ENCODE data around the gene NLRP1.

Gene NLRP1

DNA sequence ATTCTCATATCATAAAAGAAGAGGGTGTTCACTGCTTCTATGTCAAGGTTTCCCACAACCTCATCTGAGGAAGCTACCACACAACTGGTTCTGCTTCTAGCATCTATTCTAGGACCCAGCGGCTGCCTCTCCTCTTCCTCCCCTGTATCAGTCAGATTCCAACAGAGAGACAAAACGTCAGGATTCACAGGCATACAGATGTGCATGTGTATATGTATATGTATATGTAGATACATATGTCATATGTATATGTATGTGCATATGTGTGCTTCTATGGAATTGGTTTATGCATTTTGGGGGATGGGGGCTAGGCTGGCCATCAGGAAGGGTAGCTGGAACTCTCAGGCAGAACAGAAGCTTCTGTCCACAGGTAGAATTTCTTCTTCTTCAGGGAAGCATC lies 37.4 kb upstream of the NLRP1 start:
- no peak for DNase-seq (ENCODE audit: low read depth)
- TF ChIP-seq, protein P1, sequence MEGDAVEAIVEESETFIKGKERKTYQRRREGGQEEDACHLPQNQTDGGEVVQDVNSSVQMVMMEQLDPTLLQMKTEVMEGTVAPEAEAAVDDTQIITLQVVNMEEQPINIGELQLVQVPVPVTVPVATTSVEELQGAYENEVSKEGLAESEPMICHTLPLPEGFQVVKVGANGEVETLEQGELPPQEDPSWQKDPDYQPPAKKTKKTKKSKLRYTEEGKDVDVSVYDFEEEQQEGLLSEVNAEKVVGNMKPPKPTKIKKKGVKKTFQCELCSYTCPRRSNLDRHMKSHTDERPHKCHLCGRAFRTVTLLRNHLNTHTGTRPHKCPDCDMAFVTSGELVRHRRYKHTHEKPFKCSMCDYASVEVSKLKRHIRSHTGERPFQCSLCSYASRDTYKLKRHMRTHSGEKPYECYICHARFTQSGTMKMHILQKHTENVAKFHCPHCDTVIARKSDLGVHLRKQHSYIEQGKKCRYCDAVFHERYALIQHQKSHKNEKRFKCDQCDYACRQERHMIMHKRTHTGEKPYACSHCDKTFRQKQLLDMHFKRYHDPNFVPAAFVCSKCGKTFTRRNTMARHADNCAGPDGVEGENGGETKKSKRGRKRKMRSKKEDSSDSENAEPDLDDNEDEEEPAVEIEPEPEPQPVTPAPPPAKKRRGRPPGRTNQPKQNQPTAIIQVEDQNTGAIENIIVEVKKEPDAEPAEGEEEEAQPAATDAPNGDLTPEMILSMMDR (conservative IDR thresholded peaks at IDR 0.05; ENCODE audit: control insufficient read depth, insufficient read depth, low read depth, low read length): no peak
- no peak overlapping the region for H3K4me3 ChIP-seq (ENCODE audit: control insufficient read depth, low read depth, low read length)

DNA sequence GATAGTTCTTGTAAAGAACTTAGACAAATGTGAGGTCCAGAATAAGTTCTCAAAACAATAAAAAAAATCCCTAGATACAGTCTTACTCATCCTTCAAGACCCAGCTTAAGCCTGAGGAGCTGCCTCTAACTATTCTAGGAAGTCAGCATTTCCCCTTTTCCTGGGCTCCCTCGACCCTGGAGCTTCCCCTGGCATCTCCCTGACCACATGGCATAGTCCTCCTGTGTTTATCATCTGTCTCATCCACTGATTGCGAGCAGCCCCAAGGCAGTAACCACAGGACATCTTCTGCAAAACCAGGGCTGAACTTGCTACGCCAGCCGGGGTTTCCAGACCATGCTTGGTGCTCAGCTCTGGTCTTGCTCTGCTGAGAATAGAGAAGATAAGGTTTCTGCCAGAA lies 36.7 kb upstream of the NLRP1 start:
- TF ChIP-seq, protein P1 (conservative IDR thresholded peaks at IDR 0.05; ENCODE audit: control insufficient read depth, insufficient read depth, low read depth, low read length): no peak

DNA sequence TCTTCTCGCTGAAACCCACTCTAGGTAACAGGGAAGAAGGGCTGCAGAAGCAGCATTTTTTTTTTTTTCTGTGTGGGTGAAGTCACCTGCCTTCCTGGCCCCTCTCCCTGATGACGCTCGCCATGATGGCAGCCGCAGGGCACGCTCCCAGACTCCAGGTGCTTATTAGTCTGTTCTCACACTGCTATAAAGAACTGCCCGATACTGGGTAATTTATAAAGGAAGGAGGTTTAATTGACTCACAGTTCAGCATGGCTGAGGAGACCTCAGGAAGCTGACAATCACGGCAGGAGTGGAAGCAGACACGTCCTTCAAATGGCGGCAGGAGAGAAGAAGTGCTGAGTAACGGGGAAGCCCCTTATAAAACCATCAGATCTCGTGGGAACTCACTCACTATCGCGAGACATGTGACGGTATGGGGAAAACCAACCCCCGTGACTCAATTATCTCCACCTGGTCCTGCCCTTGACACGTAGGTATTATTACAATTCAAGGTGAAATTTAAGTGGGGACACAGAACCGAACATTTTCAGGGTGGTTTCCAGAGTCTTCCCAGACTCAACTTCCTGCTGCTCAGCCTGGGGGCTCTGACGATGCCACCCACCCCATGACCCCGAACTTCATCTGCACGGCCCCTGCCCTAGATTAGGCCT lies 34.9 kb upstream of the NLRP1 start:
- TF ChIP-seq, protein P1 (conservative IDR thresholded peaks at IDR 0.05; ENCODE audit: control insufficient read depth, insufficient read depth, low read depth, low read length): no peak

More for the DNA sequence above, 36.7 kb upstream of the NLRP1 start:
- DNase-seq (ENCODE audit: low read depth): no peak
- no peak overlapping the region for H3K4me3 ChIP-seq (ENCODE audit: control insufficient read depth, low read depth, low read length)

DNA sequence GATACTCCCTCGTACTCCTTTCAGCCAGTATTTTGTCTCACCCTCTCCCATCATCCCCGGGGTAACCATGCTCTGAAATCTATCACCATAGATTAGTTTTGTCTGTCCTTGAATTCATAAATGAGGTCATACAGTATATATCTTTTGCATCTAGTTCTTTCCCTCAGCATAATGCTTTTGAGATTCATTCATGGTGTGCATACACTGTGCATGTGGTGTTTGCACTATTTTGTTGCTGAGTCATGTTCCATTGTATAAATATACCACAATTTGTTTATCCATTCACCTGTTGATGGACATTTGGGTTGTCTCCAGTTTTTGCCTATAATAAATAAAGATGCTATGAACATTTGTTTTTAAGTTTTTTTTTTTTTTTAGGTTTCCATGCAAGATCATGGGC lies 34.2 kb upstream of the NLRP1 start:
- TF ChIP-seq, protein P1 (conservative IDR thresholded peaks at IDR 0.05; ENCODE audit: control insufficient read depth, insufficient read depth, low read depth, low read length): no peak
- H3K4me3 ChIP-seq (ENCODE audit: control insufficient read depth, low read depth, low read length): no peak overlapping the region
- DNase-seq (ENCODE audit: low read depth): no peak

More for the DNA sequence above, 34.9 kb upstream of the NLRP1 start:
- H3K4me3 ChIP-seq (ENCODE audit: control insufficient read depth, low read depth, low read length): no peak overlapping the region
- DNase-seq (ENCODE audit: low read depth): no peak

DNA sequence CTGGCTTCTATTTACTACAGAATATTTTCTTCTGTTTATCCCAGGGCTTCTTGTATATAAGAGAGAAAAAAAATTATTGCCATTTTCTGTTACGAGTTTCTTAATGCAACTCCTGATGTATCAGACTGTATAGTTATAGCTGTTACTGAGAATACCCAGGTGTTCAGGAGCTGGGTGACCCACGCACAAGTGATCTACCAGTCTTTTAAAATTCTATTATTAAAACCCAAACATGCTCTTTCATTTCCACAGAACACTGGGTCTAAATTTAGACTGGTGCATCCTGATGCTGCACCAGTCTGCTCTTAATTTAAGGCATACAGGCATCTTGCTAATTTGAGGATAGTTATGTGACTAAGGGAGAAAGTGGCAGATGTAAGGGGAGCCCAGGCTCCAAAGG lies 31.2 kb upstream of the NLRP1 start:
- H3K4me3 ChIP-seq (ENCODE audit: control insufficient read depth, low read depth, low read length): no peak overlapping the region
- TF ChIP-seq, protein P1 (conservative IDR thresholded peaks at IDR 0.05; ENCODE audit: control insufficient read depth, insufficient read depth, low read depth, low read length): no peak
- no peak for DNase-seq (ENCODE audit: low read depth)

DNA sequence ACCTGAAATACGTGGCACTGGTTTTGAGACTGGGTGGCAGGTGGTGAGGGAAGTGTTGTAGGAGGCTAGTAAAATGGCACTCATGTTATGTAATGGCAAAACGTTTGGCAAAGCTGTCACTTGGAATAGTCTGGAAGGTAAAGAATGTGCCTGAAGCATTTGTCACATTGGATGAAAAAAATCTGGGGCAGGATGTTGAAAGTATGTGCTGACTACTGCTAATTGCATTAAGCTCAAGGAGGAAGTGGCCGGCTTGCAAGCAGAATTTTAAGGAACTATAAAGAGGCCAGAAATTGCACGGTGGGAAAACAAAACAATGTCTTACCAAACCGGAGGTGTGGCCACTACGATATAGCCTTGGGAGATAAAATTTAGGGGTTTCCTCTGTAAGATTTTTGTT lies 26.6 kb upstream of the NLRP1 start:
- TF ChIP-seq, protein P1 (conservative IDR thresholded peaks at IDR 0.05; ENCODE audit: control insufficient read depth, insufficient read depth, low read depth, low read length): no peak
- H3K4me3 ChIP-seq (ENCODE audit: control insufficient read depth, low read depth, low read length): no peak overlapping the region
- DNase-seq (ENCODE audit: low read depth): no peak
